GM19023 (cell line): ENCODE data around the gene ERAL1.
A peak's percentile ranks its signal among the peaks of the same experiment; 100 is the strongest.
"Not testable (repeated sequence)": the region's sequence is repeated elsewhere in the genome, so short reads cannot be mapped to it uniquely, and the experiment has no call there.

Experiments
- ATAC-seq: cut with Tn5 transposase; IDR thresholded peaks from one replicate; pipeline ENCODE4 v1.9.1; 2021; ENCODE audit warnings: mild to moderate bottlenecking, moderate library complexity; ENCODE audit not compliant: unreplicated experiment

The ERAL1 gene

GRCh38 chr17:28854457-28855335 is at the start of gene ERAL1:
TSS of gene ERAL1 (plus strand) at chr17:28855016. CDS start at chr17:28855035, 19 bp downstream.
- peak; percentile 99 for ATAC-seq

GRCh38 chr17:28807925-28808634 is 46.7 kb upstream of the ERAL1 start:
- no peak for ATAC-seq

GRCh38 chr17:28810437-28810836 is 44.4 kb upstream of the ERAL1 start:
- ATAC-seq, result no peak

GRCh38 chr17:28811651-28812090 is 43.1 kb upstream of the ERAL1 start:
- ATAC-seq, result no peak

GRCh38 chr17:28812091-28812747 is 42.6 kb upstream of the ERAL1 start:
- ATAC-seq, result peak; percentile 98

- peak; percentile 39 for ATAC-seq
These were observed 42.0 kb upstream of the ERAL1 start for GRCh38 chr17:28812748-28813377.

- no peak for ATAC-seq
These were observed 38.3 kb upstream of the ERAL1 start for GRCh38 chr17:28816540-28816939.

- no peak for ATAC-seq
These were observed 36.0 kb upstream of the ERAL1 start for GRCh38 chr17:28818819-28819221.

GRCh38 chr17:28819582-28819981 is 35.2 kb upstream of the ERAL1 start:
- ATAC-seq, result no peak

- ATAC-seq, result no peak
These were observed 27.1 kb upstream of the ERAL1 start for GRCh38 chr17:28827672-28828071.

- ATAC-seq, result no peak
These were observed 26.3 kb upstream of the ERAL1 start for GRCh38 chr17:28828294-28829040.

- ATAC-seq, result no peak
These were observed 20.4 kb upstream of the ERAL1 start for GRCh38 chr17:28834420-28834819.

GRCh38 chr17:28836541-28836940 is 18.3 kb upstream of the ERAL1 start:
- not testable (repeated sequence) for ATAC-seq

- ATAC-seq, result no peak
These were observed 15.6 kb upstream of the ERAL1 start for GRCh38 chr17:28839221-28839620.

GRCh38 chr17:28841901-28842281 is 12.9 kb upstream of the ERAL1 start:
- ATAC-seq, result no peak

- ATAC-seq, result peak; percentile 89
These were observed 12.4 kb upstream of the ERAL1 start, which contains the start of gene FAM222B for GRCh38 chr17:28842282-28843012. TSS of gene FAM222B (minus strand) at chr17:28842790. CDS start at chr17:28766667, 76,123 bp downstream.

GRCh38 chr17:28843816-28844148 is 11.0 kb upstream of the ERAL1 start:
- no peak for ATAC-seq

- ATAC-seq, result no peak
These were observed 8.6 kb upstream of the ERAL1 start for GRCh38 chr17:28846231-28846630.

GRCh38 chr17:28846699-28847098 is 8.1 kb upstream of the ERAL1 start:
- ATAC-seq, result not testable (repeated sequence)

GRCh38 chr17:28848667-28849066 is 6.1 kb upstream of the ERAL1 start:
- not testable (repeated sequence) for ATAC-seq
